Neural progenitor cell (in vitro differentiated cells): ENCODE measurements around the gene PRPF31. TPM values are rescaled to one million over a fixed set of nuclear protein-coding genes. Genes with fewer than 3 reads are reported as not detected.

Experiments
- DNase-seq: peaks from one replicate; pipeline ENCODE4 v3.0.0-alpha.2; 2016; ENCODE audit warnings: low spot score
- H2AFZ ChIP-seq: fragments of 200-600 bp; sonication (generic); replicated peaks from 2 replicates; pipeline ENCODE4 v1.6.1; 2016; ENCODE audit warnings: antibody characterized with exemption
- H3F3A ChIP-seq: fragments of 200-600 bp; sonication (generic); 2 replicates; pipeline ENCODE4 v1.6.1; 2016; ENCODE audit warnings: antibody characterized with exemption, low read depth
- H3K27ac ChIP-seq: fragments of 200-600 bp; sonication (generic); 2 replicates; pipeline ENCODE4 v1.5.1; 2016; ENCODE audit warnings: mild to moderate bottlenecking
- H3K27me3 ChIP-seq: fragments of 200-600 bp; sonication (generic); 2 replicates; pipeline ENCODE4 v1.6.1; 2016; ENCODE audit warnings: mild to moderate bottlenecking, moderate library complexity
- H3K36me3 ChIP-seq: fragments of 200-600 bp; sonication (generic); 2 replicates; pipeline ENCODE4 v1.5.1; 2016
- H3K4me1 ChIP-seq: fragments of 200-600 bp; sonication (generic); 2 replicates; pipeline ENCODE4 v1.6.1; 2016; ENCODE audit warnings: mixed run types
- H3K4me2 ChIP-seq: fragments of 200-600 bp; sonication (generic); 2 replicates; pipeline ENCODE4 v1.6.1; 2016
- H3K4me3 ChIP-seq: fragments of 200-600 bp; sonication (generic); 2 replicates; pipeline ENCODE4 v1.5.1; 2016
- H3K79me2 ChIP-seq: fragments of 200-600 bp; sonication (generic); 2 replicates; pipeline ENCODE4 v1.6.1; 2016; ENCODE audit warnings: low read depth
- H3K9ac ChIP-seq: fragments of 200-600 bp; sonication (generic); 2 replicates; pipeline ENCODE4 v1.6.1; 2016
- H3K9me3 ChIP-seq: fragments of 200-600 bp; sonication (generic); 2 replicates; pipeline ENCODE4 v1.5.1; 2016; ENCODE audit warnings: low read depth
- H4K20me1 ChIP-seq: fragments of 200-600 bp; sonication (generic); 2 replicates; pipeline ENCODE4 v1.6.1; 2016; ENCODE audit warnings: low read depth
- H3K27ac Mint-ChIP-seq: 3 replicates; pipeline ENCODE4 v1.8.0; 2021; ENCODE audit warnings: mixed read lengths
- H3K27me3 Mint-ChIP-seq: 2 replicates; pipeline ENCODE4 v1.8.0; 2022; ENCODE audit warnings: low read depth, mild to moderate bottlenecking, inconsistent platforms, moderate library complexity, mixed read lengths; ENCODE audit not compliant: insufficient read depth
- H3K36me3 Mint-ChIP-seq: 3 replicates; pipeline ENCODE4 v1.8.0; 2021; ENCODE audit warnings: mixed read lengths
- H3K4me1 Mint-ChIP-seq: 3 replicates; pipeline ENCODE4 v1.8.0; 2021; ENCODE audit warnings: mixed read lengths
- H3K4me3 Mint-ChIP-seq: 3 replicates; pipeline ENCODE4 v1.8.0; 2021; ENCODE audit warnings: mild to moderate bottlenecking, moderate library complexity, mixed read lengths
- H3K9me3 Mint-ChIP-seq: 3 replicates; pipeline ENCODE4 v1.8.0; 2020; ENCODE audit warnings: mixed read lengths
- CTCF ChIP-seq: fragments of 200-600 bp; sonication (generic); IDR thresholded peaks from 2 replicates; pipeline ENCODE4 v1.5.1; 2017; ENCODE audit warnings: antibody characterized with exemption, mild to moderate bottlenecking
- EZH2 ChIP-seq: fragments of 200-600 bp; sonication (generic); IDR thresholded peaks from 2 replicates; pipeline ENCODE4 v1.6.1; 2017; ENCODE audit warnings: antibody characterized with exemption, mild to moderate bottlenecking, moderate library complexity
- EZH2phosphoT487 ChIP-seq: fragments of 200-600 bp; sonication (generic); IDR thresholded peaks from 2 replicates; pipeline ENCODE4 v1.6.1; 2017; ENCODE audit warnings: antibody characterized with exemption
- total RNA-seq: library from RNA; depleted of rRNA; stranded (reverse); fragments of >200 nt; gene quantifications from 2 replicates; pipeline ENCODE4 v1.2.3, GENCODE V29; 2015; ENCODE audit warnings: low replicate concordance

The PRPF31 gene
- total RNA-seq, 1 donor from 2014 or later = 64.4 TPM

GRCh38 chr19:54178581-54179261 lies 63.2 kb downstream of the PRPF31 start:
- TF ChIP-seq CTCF (no peak), EZH2phosphoT487 (no peak), EZH2 (no peak)
- H3K27ac Mint-ChIP-seq = peak overlapping the region; percentile 57
- Histone ChIP-seq H2AFZ (no peak overlapping the region), H3K36me3 (no peaks in the 10 kb centered on the region), H3K79me2 (no peaks in the 10 kb centered on the region), H3K4me3 (no peak overlapping the region), H3K27me3 (no peaks in the 10 kb centered on the region), H3K9ac (no peak overlapping the region), H3K4me2 (no peak overlapping the region), H3F3A (peaks cover 23% of the 10 kb centered on the region), H4K20me1 (peaks cover 25% of the 10 kb centered on the region), H3K27ac (no peak overlapping the region), H3K9me3 (no peaks in the 10 kb centered on the region), H3K4me1 (peaks cover 4% of the 10 kb centered on the region)
- peaks cover 24% of the 10 kb centered on the region for H3K4me1 Mint-ChIP-seq
- H3K27me3 Mint-ChIP-seq = peaks cover 7% of the 10 kb centered on the region
- peaks cover 10% of the 10 kb centered on the region for H3K36me3 Mint-ChIP-seq
- DNase-seq = peak; percentile 66
- H3K4me3 Mint-ChIP-seq = peak overlapping the region; percentile 18
- H3K9me3 Mint-ChIP-seq = no peaks in the 10 kb centered on the region

GRCh38 chr19:54179262-54179852 lies 63.8 kb downstream of the PRPF31 start:
- Histone ChIP-seq H3K9me3 (no peaks in the 10 kb centered on the region), H4K20me1 (peaks cover 21% of the 10 kb centered on the region), H3K4me2 (no peak overlapping the region), H3K27me3 (no peaks in the 10 kb centered on the region), H3K79me2 (no peaks in the 10 kb centered on the region), H3K4me1 (peaks cover 4% of the 10 kb centered on the region), H2AFZ (no peak overlapping the region), H3F3A (peaks cover 18% of the 10 kb centered on the region), H3K9ac (no peak overlapping the region), H3K4me3 (no peak overlapping the region), H3K36me3 (no peaks in the 10 kb centered on the region), H3K27ac (no peak overlapping the region)
- H3K27ac Mint-ChIP-seq = peak overlapping the region; percentile 57
- peaks cover 24% of the 10 kb centered on the region for H3K4me1 Mint-ChIP-seq
- H3K9me3 Mint-ChIP-seq = no peaks in the 10 kb centered on the region
- peaks cover 10% of the 10 kb centered on the region for H3K27me3 Mint-ChIP-seq
- no peak for TF ChIP-seq CTCF
- TF ChIP-seq EZH2phosphoT487 = no peak
- no peak for TF ChIP-seq EZH2
- peaks cover 12% of the 10 kb centered on the region for H3K36me3 Mint-ChIP-seq
- H3K4me3 Mint-ChIP-seq = peak overlapping the region; percentile 66
- no peak for DNase-seq

DNA sequence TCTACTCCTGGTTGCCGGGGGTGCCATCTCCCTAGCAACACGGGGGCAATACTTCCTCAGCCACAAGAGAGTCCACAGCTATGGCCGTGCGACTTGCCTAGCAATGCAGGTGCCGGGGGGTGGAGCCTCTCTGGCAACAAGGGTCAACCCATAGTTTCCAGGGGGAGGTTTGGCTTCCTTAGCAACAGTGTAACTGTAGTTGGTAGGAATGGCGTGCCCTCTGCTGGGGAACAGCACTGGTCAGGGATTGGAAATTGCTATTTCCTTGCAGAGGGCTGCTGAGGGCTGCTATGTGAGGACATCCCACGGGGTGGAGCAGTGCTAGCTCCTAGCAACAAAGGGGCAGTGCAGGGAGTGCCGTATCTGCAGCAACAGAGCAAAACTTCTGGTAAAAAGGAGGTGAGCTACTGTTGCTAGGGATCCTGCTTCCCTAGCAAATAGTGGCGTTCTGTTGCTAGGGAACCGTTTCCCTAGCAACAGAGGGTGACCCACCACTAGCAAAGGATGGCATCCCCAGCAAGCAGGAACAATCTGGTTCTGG lies 64.4 kb downstream of the PRPF31 start:
- Histone ChIP-seq H3K9me3 (no peaks in the 10 kb centered on the region), H3K27me3 (no peaks in the 10 kb centered on the region), H2AFZ (no peak overlapping the region), H3K4me1 (peaks cover 4% of the 10 kb centered on the region), H3K79me2 (no peaks in the 10 kb centered on the region), H3K9ac (no peak overlapping the region), H4K20me1 (peaks cover 21% of the 10 kb centered on the region), H3K36me3 (no peaks in the 10 kb centered on the region), H3K4me2 (no peak overlapping the region), H3K4me3 (no peak overlapping the region), H3F3A (peaks cover 17% of the 10 kb centered on the region), H3K27ac (no peak overlapping the region)
- Mint-ChIP-seq H3K4me3 (peak overlapping the region; percentile 66), H3K9me3 (no peaks in the 10 kb centered on the region), H3K4me1 (peaks cover 24% of the 10 kb centered on the region), H3K36me3 (peaks cover 12% of the 10 kb centered on the region), H3K27ac (peak overlapping the region; percentile 92), H3K27me3 (peaks cover 8% of the 10 kb centered on the region)
- TF ChIP-seq EZH2 = no peak
- TF ChIP-seq EZH2phosphoT487 = no peak
- peak; percentile 72 for TF ChIP-seq CTCF
- DNase-seq = peak; percentile 95
